ENCODE data around the gene HYCC1. TPM values are rescaled to one million over a fixed set of nuclear protein-coding genes. Genes with fewer than 3 reads are reported as not detected.

Gene HYCC1
- total and polyA plus RNA-seq, 9 of the 15 experiments (the other 6 are each of a cell fraction or from before 2014, with no cell fraction given): 11.2 to 40.6 (median 37.9) TPM

DNA sequence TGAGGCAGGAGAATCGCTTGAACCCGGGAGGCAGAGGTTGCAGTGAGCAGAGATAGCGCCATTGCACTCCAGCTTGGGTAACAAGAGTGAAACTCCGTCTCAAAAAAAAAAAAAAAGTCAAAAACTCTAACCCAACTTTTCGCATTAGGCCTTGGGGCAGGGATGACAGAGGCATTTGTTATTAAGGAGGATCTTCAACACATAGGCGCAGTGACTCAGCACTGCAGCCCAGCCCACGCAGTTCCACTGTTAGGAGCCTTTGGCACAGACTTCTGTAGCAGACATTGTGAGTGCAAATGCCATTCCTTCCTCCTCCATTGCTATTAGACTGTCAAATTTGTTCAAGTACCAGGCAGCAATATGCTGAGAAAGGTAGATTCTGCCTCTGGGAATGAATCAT lies 48.5 kb upstream of the HYCC1 start (continued):
- TF ChIP-seq C11orf30 (IDR thresholded peaks at IDR 0.05; ENCODE audit: low read depth) (peak; percentile 92), EGR1 (conservative IDR thresholded peaks at IDR 0.05) (peak; percentile 93), MTA3 (IDR thresholded peaks at IDR 0.05; ENCODE audit: borderline replicate concordance) (no peak), SNIP1 (IDR thresholded peaks at IDR 0.05; ENCODE audit: low read depth) (no peak), NR4A1 (CRISPR knock-in tag; IDR thresholded peaks at IDR 0.05) (no peak), NR4A1 (tag; IDR thresholded peaks at IDR 0.05) (no peak), MEIS2 (IDR thresholded peaks at IDR 0.05; ENCODE audit: partially characterized antibody) (peak; percentile 20), BACH1 (tag; IDR thresholded peaks at IDR 0.05) (peak; percentile 87), EHMT2 (IDR thresholded peaks at IDR 0.05) (peak; percentile 63; the same call in 1 of the 2 replicates), RBM15 (IDR thresholded peaks at IDR 0.05; ENCODE audit: insufficient read depth, low read length) (no peak), CXXC5 (CRISPR knock-in tag; IDR thresholded peaks at IDR 0.05) (peak; percentile 43), SMARCC2 (IDR thresholded peaks at IDR 0.05; ENCODE audit: low read depth) (peak; percentile 64; the same call in 1 of the 2 replicates), KLF6 (CRISPR knock-in tag; IDR thresholded peaks at IDR 0.05; ENCODE audit: borderline replicate concordance) (no peak), ZBTB43 (CRISPR knock-in tag; IDR thresholded peaks at IDR 0.05) (no peak), ZNF76 (CRISPR knock-in tag; IDR thresholded peaks at IDR 0.05; ENCODE audit: borderline replicate concordance) (no peak), SMARCE1 (IDR thresholded peaks at IDR 0.05) (peak; percentile 83), NCOA4 (IDR thresholded peaks at IDR 0.05; ENCODE audit: partially characterized antibody) (no peak), KLF16 (IDR thresholded peaks at IDR 0.05) (no peak), NCOR1 (IDR thresholded peaks at IDR 0.05) (no peak), NUFIP1 (IDR thresholded peaks at IDR 0.05; ENCODE audit: partially characterized antibody) (no peak), LCOR (CRISPR knock-in tag; IDR thresholded peaks at IDR 0.05) (0 out of 2 replicates have a peak, but pooled peaks have one; percentile 23), ZNF23 (CRISPR knock-in tag; IDR thresholded peaks at IDR 0.05) (no peak)
- TF ChIP-seq, protein P1, sequence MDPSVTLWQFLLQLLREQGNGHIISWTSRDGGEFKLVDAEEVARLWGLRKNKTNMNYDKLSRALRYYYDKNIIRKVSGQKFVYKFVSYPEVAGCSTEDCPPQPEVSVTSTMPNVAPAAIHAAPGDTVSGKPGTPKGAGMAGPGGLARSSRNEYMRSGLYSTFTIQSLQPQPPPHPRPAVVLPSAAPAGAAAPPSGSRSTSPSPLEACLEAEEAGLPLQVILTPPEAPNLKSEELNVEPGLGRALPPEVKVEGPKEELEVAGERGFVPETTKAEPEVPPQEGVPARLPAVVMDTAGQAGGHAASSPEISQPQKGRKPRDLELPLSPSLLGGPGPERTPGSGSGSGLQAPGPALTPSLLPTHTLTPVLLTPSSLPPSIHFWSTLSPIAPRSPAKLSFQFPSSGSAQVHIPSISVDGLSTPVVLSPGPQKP (CRISPR knock-in tag; IDR thresholded peaks at IDR 0.05): no peak
- TF ChIP-seq, protein P2, sequence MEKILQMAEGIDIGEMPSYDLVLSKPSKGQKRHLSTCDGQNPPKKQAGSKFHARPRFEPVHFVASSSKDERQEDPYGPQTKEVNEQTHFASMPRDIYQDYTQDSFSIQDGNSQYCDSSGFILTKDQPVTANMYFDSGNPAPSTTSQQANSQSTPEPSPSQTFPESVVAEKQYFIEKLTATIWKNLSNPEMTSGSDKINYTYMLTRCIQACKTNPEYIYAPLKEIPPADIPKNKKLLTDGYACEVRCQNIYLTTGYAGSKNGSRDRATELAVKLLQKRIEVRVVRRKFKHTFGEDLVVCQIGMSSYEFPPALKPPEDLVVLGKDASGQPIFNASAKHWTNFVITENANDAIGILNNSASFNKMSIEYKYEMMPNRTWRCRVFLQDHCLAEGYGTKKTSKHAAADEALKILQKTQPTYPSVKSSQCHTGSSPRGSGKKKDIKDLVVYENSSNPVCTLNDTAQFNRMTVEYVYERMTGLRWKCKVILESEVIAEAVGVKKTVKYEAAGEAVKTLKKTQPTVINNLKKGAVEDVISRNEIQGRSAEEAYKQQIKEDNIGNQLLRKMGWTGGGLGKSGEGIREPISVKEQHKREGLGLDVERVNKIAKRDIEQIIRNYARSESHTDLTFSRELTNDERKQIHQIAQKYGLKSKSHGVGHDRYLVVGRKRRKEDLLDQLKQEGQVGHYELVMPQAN (IDR thresholded peaks at IDR 0.05; ENCODE audit: borderline replicate concordance): no peak

Measured in K562 (cell line).